ENCODE data around the gene AOAH.

GRCh38 chr7:36514289-36515243 lies 209.7 kb downstream of the AOAH start:
- no peak for TF ChIP-seq CTCF (IDR thresholded peaks at IDR 0.05)
- TF ChIP-seq POLR2A (IDR thresholded peaks at IDR 0.05), result no peak

Data from esophagus squamous epithelium (tissue), 4 donors.